Activated T-cell treated with anti-CD3 and anti-CD28 coated beads, Interleukin-2, amount 50 U/mL, for 4 hours (primary cell): Measurements from ENCODE around the gene SLC8A1. TPM values are rescaled to one million over a fixed set of nuclear protein-coding genes. Genes with fewer than 3 reads are reported as not detected.

Experiments
- ATAC-seq, 2 donors: fragments of 200-7000 bp; cut with Tn5 transposase; one replicate each; pipeline ENCODE4 v1.10.0; 2021
- DNase-seq: peaks from one replicate; pipeline ENCODE4 v3.0.0-alpha.2; 2020
- H3K27me3 Mint-ChIP-seq: one replicate; pipeline ENCODE4 v1.8.0; 2021; ENCODE audit warnings: low read depth, mixed read lengths
- H3K36me3 Mint-ChIP-seq: one replicate; pipeline ENCODE4 v1.8.0; 2022; ENCODE audit warnings: mixed read lengths; ENCODE audit not compliant: insufficient read depth
- H3K4me1 Mint-ChIP-seq: one replicate; pipeline ENCODE4 v1.8.0; 2021; ENCODE audit warnings: low read depth, mixed read lengths
- H3K4me3 Mint-ChIP-seq: one replicate; pipeline ENCODE4 v1.8.0; 2021; ENCODE audit warnings: mild to moderate bottlenecking, moderate library complexity, mixed read lengths
- H3K9me3 Mint-ChIP-seq: one replicate; pipeline ENCODE4 v1.8.0; 2021; ENCODE audit warnings: mixed read lengths
- total RNA-seq, 3 donors: library from RNA; stranded (reverse); gene quantifications; one replicate each; pipeline ENCODE4 v1.2.1, GENCODE V29; 2021

Gene SLC8A1
- total RNA-seq, 3 donors from 2014 or later: 0.08 to 0.28 (median 0.26) TPM

GRCh38 chr2:40400336-40400953, 51.4 kb downstream of the SLC8A1 start:
- Mint-ChIP-seq H3K9me3 (no peaks in the 10 kb centered on the region), H3K4me1 (no peaks in the 10 kb centered on the region), H3K4me3 (no peak overlapping the region), H3K36me3 (no peaks in the 10 kb centered on the region), H3K27me3 (no peaks in the 10 kb centered on the region)
- no peak for DNase-seq
- no peak for ATAC-seq

GRCh38 chr2:40397765-40398164, 54.1 kb downstream of the SLC8A1 start:
- DNase-seq (no peak), ATAC-seq (no peak)
- Mint-ChIP-seq H3K9me3 (no peaks in the 10 kb centered on the region), H3K4me1 (no peaks in the 10 kb centered on the region), H3K36me3 (no peaks in the 10 kb centered on the region), H3K4me3 (no peak overlapping the region), H3K27me3 (no peaks in the 10 kb centered on the region)

GRCh38 chr2:40396124-40396523, 55.8 kb downstream of the SLC8A1 start:
- H3K4me1 Mint-ChIP-seq: no peaks in the 10 kb centered on the region
- no peak overlapping the region for H3K4me3 Mint-ChIP-seq
- H3K9me3 Mint-ChIP-seq: no peaks in the 10 kb centered on the region
- H3K36me3 Mint-ChIP-seq: no peaks in the 10 kb centered on the region
- DNase-seq (no peak), ATAC-seq (no peak)
- H3K27me3 Mint-ChIP-seq: no peaks in the 10 kb centered on the region

GRCh38 chr2:40395169-40396073, 56.5 kb downstream of the SLC8A1 start:
- Mint-ChIP-seq H3K4me1 (no peaks in the 10 kb centered on the region), H3K9me3 (no peaks in the 10 kb centered on the region), H3K36me3 (no peaks in the 10 kb centered on the region), H3K4me3 (no peak overlapping the region), H3K27me3 (no peaks in the 10 kb centered on the region)
- ATAC-seq (no peak), DNase-seq (no peak)

GRCh38 chr2:40394597-40394996, 57.3 kb downstream of the SLC8A1 start:
- Mint-ChIP-seq H3K4me1 (no peaks in the 10 kb centered on the region), H3K9me3 (no peaks in the 10 kb centered on the region), H3K4me3 (no peak overlapping the region), H3K36me3 (no peaks in the 10 kb centered on the region), H3K27me3 (no peaks in the 10 kb centered on the region)
- DNase-seq: no peak
- ATAC-seq: no peak

GRCh38 chr2:40394031-40394430, 57.9 kb downstream of the SLC8A1 start:
- no peak for DNase-seq
- Mint-ChIP-seq H3K36me3 (no peaks in the 10 kb centered on the region), H3K9me3 (no peaks in the 10 kb centered on the region), H3K4me3 (no peak overlapping the region), H3K4me1 (no peaks in the 10 kb centered on the region), H3K27me3 (no peaks in the 10 kb centered on the region)
- no peak for ATAC-seq

- ATAC-seq: no peak
- DNase-seq: no peak
- Mint-ChIP-seq H3K9me3 (no peaks in the 10 kb centered on the region), H3K36me3 (no peaks in the 10 kb centered on the region), H3K27me3 (no peaks in the 10 kb centered on the region), H3K4me3 (no peak overlapping the region), H3K4me1 (no peaks in the 10 kb centered on the region)
Observed at GRCh38 chr2:40388161-40388560, 63.7 kb downstream of the SLC8A1 start.

GRCh38 chr2:40386177-40386576, 65.7 kb downstream of the SLC8A1 start:
- DNase-seq: no peak
- no peak for ATAC-seq
- Mint-ChIP-seq H3K4me1 (no peaks in the 10 kb centered on the region), H3K27me3 (no peaks in the 10 kb centered on the region), H3K4me3 (no peak overlapping the region), H3K36me3 (no peaks in the 10 kb centered on the region), H3K9me3 (peaks cover 8% of the 10 kb centered on the region)

- peaks cover 9% of the 10 kb centered on the region for H3K9me3 Mint-ChIP-seq
- H3K27me3 Mint-ChIP-seq: no peaks in the 10 kb centered on the region
- DNase-seq: no peak
- H3K36me3 Mint-ChIP-seq: no peaks in the 10 kb centered on the region
- ATAC-seq: no peak
- H3K4me3 Mint-ChIP-seq: no peak overlapping the region
- no peaks in the 10 kb centered on the region for H3K4me1 Mint-ChIP-seq
Observed at GRCh38 chr2:40384714-40385113, 67.2 kb downstream of the SLC8A1 start.

GRCh38 chr2:40384233-40384632, 67.7 kb downstream of the SLC8A1 start:
- Mint-ChIP-seq H3K27me3 (no peaks in the 10 kb centered on the region), H3K4me3 (no peak overlapping the region), H3K36me3 (no peaks in the 10 kb centered on the region), H3K9me3 (peaks cover 9% of the 10 kb centered on the region), H3K4me1 (no peaks in the 10 kb centered on the region)
- DNase-seq (no peak), ATAC-seq (no peak)

GRCh38 chr2:40380721-40381120, 71.2 kb downstream of the SLC8A1 start:
- peaks cover 9% of the 10 kb centered on the region for H3K9me3 Mint-ChIP-seq
- no peaks in the 10 kb centered on the region for H3K36me3 Mint-ChIP-seq
- H3K4me3 Mint-ChIP-seq: no peak overlapping the region
- H3K27me3 Mint-ChIP-seq: no peaks in the 10 kb centered on the region
- H3K4me1 Mint-ChIP-seq: no peaks in the 10 kb centered on the region
- no peak for ATAC-seq
- no peak for DNase-seq

- no peak overlapping the region for H3K4me3 Mint-ChIP-seq
- DNase-seq (no peak), ATAC-seq (no peak)
- H3K36me3 Mint-ChIP-seq: no peaks in the 10 kb centered on the region
- no peaks in the 10 kb centered on the region for H3K27me3 Mint-ChIP-seq
- peaks cover 9% of the 10 kb centered on the region for H3K9me3 Mint-ChIP-seq
- no peaks in the 10 kb centered on the region for H3K4me1 Mint-ChIP-seq
Observed at GRCh38 chr2:40380041-40380440, 71.8 kb downstream of the SLC8A1 start.

- no peaks in the 10 kb centered on the region for H3K9me3 Mint-ChIP-seq
- ATAC-seq: no peak
- no peak for DNase-seq
- no peaks in the 10 kb centered on the region for H3K36me3 Mint-ChIP-seq
- H3K27me3 Mint-ChIP-seq: no peaks in the 10 kb centered on the region
- no peaks in the 10 kb centered on the region for H3K4me1 Mint-ChIP-seq
- H3K4me3 Mint-ChIP-seq: no peak overlapping the region
Observed at GRCh38 chr2:40374543-40375240, 77.2 kb downstream of the SLC8A1 start.

GRCh38 chr2:40373111-40373510, 78.8 kb downstream of the SLC8A1 start:
- H3K4me3 Mint-ChIP-seq: no peak overlapping the region
- no peak for DNase-seq
- H3K27me3 Mint-ChIP-seq: no peaks in the 10 kb centered on the region
- no peaks in the 10 kb centered on the region for H3K36me3 Mint-ChIP-seq
- no peaks in the 10 kb centered on the region for H3K4me1 Mint-ChIP-seq
- no peak for ATAC-seq
- H3K9me3 Mint-ChIP-seq: no peaks in the 10 kb centered on the region
